OCI-LY3 (cell line): Measurements from ENCODE around the gene CELA3B.
"Not testable (repeated sequence)": the region's sequence is repeated elsewhere in the genome, so short reads cannot be mapped to it uniquely, and the experiment has no call there.

ENCODE experiments used
- H2AFZ ChIP-seq: fragments of 200-600, 300-600 bp; shearing (Covaris generic); 2 replicates; pipeline ENCODE4 v1.6.0; 2014; ENCODE audit warnings: antibody characterized with exemption, low read depth, low read length
- H3K27ac ChIP-seq: fragments of 200-600, 300-600 bp; sonication (generic); 2 replicates; pipeline ENCODE4 v1.5.1; 2014; ENCODE audit warnings: mild to moderate bottlenecking, low read length, moderate library complexity, mixed read lengths
- H3K27me3 ChIP-seq: fragments of 200-600, 300-600 bp; sonication (generic); 2 replicates; pipeline ENCODE4 v1.6.1; 2014; ENCODE audit warnings: low read depth, low read length, mixed read lengths
- H3K36me3 ChIP-seq: fragments of 200-600, 300-600 bp; sonication (generic); replicated peaks from 2 replicates; pipeline ENCODE3; 2014; ENCODE audit warnings: low read depth, low read length, mixed read lengths
- H3K4me1 ChIP-seq: fragments of 300-600, 200-600 bp; sonication (generic); 2 replicates; pipeline ENCODE4 v1.6.1; 2014; ENCODE audit warnings: low read length, mixed read lengths
- H3K4me2 ChIP-seq: fragments of 200-600, 300-600 bp; sonication (generic); 2 replicates; pipeline ENCODE4 v1.6.1; 2014; ENCODE audit warnings: low read length, mixed read lengths
- H3K4me3 ChIP-seq: fragments of 300-600, 200-600 bp; sonication (generic); 2 replicates; pipeline ENCODE4 v1.5.1; 2014; ENCODE audit warnings: antibody characterized with exemption, mild to moderate bottlenecking, low read length, moderate library complexity
- H3K79me2 ChIP-seq: fragments of 300-600, 200-600 bp; shearing (Covaris generic); 2 replicates; pipeline ENCODE4 v1.6.1; 2014; ENCODE audit warnings: mild to moderate bottlenecking, low read length, mixed read lengths
- H3K9ac ChIP-seq: fragments of 300-600, 200-600 bp; shearing (Covaris generic); 2 replicates; pipeline ENCODE4 v1.6.0; 2014; ENCODE audit warnings: mild to moderate bottlenecking, low read length, moderate library complexity
- H3K9me3 ChIP-seq: fragments of 200-600, 300-600 bp; shearing (Covaris generic); 2 replicates; pipeline ENCODE4 v1.6.1; 2014; ENCODE audit warnings: low read length, mixed read lengths; ENCODE audit not compliant: insufficient read depth
- H4K20me1 ChIP-seq: fragments of 200-600, 300-600 bp; sonication (generic); 2 replicates; pipeline ENCODE4 v1.6.1; 2016; ENCODE audit warnings: low read length, mixed read lengths; ENCODE audit not compliant: insufficient read depth

The CELA3B gene

GRCh38 chr1:21985893-21986292 lies 9.1 kb downstream of the CELA3B start:
- not testable (repeated sequence) for H3K4me1 ChIP-seq, H4K20me1 ChIP-seq, H3K4me3 ChIP-seq, H3K27ac ChIP-seq, H3K9ac ChIP-seq, H3K4me2 ChIP-seq, H3K79me2 ChIP-seq, H3K36me3 ChIP-seq, H3K9me3 ChIP-seq, H2AFZ ChIP-seq, H3K27me3 ChIP-seq

- H3K4me1 ChIP-seq, H2AFZ ChIP-seq, H3K4me3 ChIP-seq, H3K79me2 ChIP-seq, H3K36me3 ChIP-seq, H3K27ac ChIP-seq, H3K27me3 ChIP-seq, H4K20me1 ChIP-seq, H3K9ac ChIP-seq, H3K9me3 ChIP-seq, H3K4me2 ChIP-seq: not testable (repeated sequence)
Observed at GRCh38 chr1:21986386-21986785, 9.6 kb downstream of the CELA3B start.

GRCh38 chr1:21989672-21990393 lies 13.0 kb downstream of the CELA3B start:
- H4K20me1 ChIP-seq, H3K9ac ChIP-seq, H3K4me3 ChIP-seq, H3K4me2 ChIP-seq, H3K27ac ChIP-seq, H2AFZ ChIP-seq, H3K36me3 ChIP-seq, H3K4me1 ChIP-seq, H3K9me3 ChIP-seq, H3K27me3 ChIP-seq, H3K79me2 ChIP-seq: not testable (repeated sequence)

- H3K9ac ChIP-seq = not testable (repeated sequence)
Observed at GRCh38 chr1:21992186-21992585, 15.4 kb downstream of the CELA3B start.

GRCh38 chr1:21994716-21995115 lies 17.9 kb downstream of the CELA3B start:
- not testable (repeated sequence) for H3K9me3 ChIP-seq, H3K9ac ChIP-seq, H3K27me3 ChIP-seq, H3K4me1 ChIP-seq, H3K4me2 ChIP-seq, H3K4me3 ChIP-seq, H4K20me1 ChIP-seq, H3K79me2 ChIP-seq, H2AFZ ChIP-seq, H3K27ac ChIP-seq, H3K36me3 ChIP-seq

More at GRCh38 chr1:21992186-21992585, 15.4 kb downstream of the CELA3B start:
- H2AFZ ChIP-seq, H3K36me3 ChIP-seq, H4K20me1 ChIP-seq, H3K27me3 ChIP-seq, H3K4me1 ChIP-seq, H3K79me2 ChIP-seq, H3K4me3 ChIP-seq, H3K27ac ChIP-seq, H3K9me3 ChIP-seq, H3K4me2 ChIP-seq: not testable (repeated sequence)

GRCh38 chr1:21996663-21996970 lies 19.8 kb downstream of the CELA3B start:
- not testable (repeated sequence) for H2AFZ ChIP-seq, H3K4me2 ChIP-seq, H3K79me2 ChIP-seq, H3K4me3 ChIP-seq, H3K36me3 ChIP-seq, H4K20me1 ChIP-seq, H3K4me1 ChIP-seq, H3K27me3 ChIP-seq, H3K9ac ChIP-seq, H3K9me3 ChIP-seq, H3K27ac ChIP-seq

- H3K36me3 ChIP-seq, H3K27ac ChIP-seq, H3K27me3 ChIP-seq, H3K4me1 ChIP-seq, H3K4me2 ChIP-seq, H3K9ac ChIP-seq, H3K9me3 ChIP-seq, H2AFZ ChIP-seq, H3K79me2 ChIP-seq, H3K4me3 ChIP-seq, H4K20me1 ChIP-seq: not testable (repeated sequence)
Observed at GRCh38 chr1:21997891-21998623, 21.2 kb downstream of the CELA3B start.

- not testable (repeated sequence) for H3K4me3 ChIP-seq, H3K36me3 ChIP-seq, H3K9ac ChIP-seq, H3K27me3 ChIP-seq, H2AFZ ChIP-seq, H3K9me3 ChIP-seq, H3K4me1 ChIP-seq, H3K27ac ChIP-seq, H3K79me2 ChIP-seq, H4K20me1 ChIP-seq, H3K4me2 ChIP-seq
Observed at GRCh38 chr1:21998624-21999294, 21.9 kb downstream of the CELA3B start.

GRCh38 chr1:21999645-22000044 lies 22.8 kb downstream of the CELA3B start:
- H3K27ac ChIP-seq, H3K9ac ChIP-seq, H3K9me3 ChIP-seq, H2AFZ ChIP-seq, H3K36me3 ChIP-seq, H4K20me1 ChIP-seq, H3K4me2 ChIP-seq, H3K4me3 ChIP-seq, H3K79me2 ChIP-seq, H3K4me1 ChIP-seq, H3K27me3 ChIP-seq: not testable (repeated sequence)
